GM19043 (cell line): ENCODE measurements around the gene E2F2.

Experiments used
- ATAC-seq: cut with Tn5 transposase; IDR thresholded peaks from one replicate; pipeline ENCODE4 v1.9.1; 2021; ENCODE audit warnings: low read depth; ENCODE audit not compliant: unreplicated experiment

Gene E2F2

GRCh38 chr1:23530747-23531561 is at the start of gene E2F2:
Gene E2F2, minus strand, starts transcription at chr1:23531233. Its CDS starts 440 bp downstream, at chr1:23530793.
- ATAC-seq, result peak; percentile 39

- no peak for ATAC-seq
Observed at GRCh38 chr1:23578997-23579363, 47.9 kb upstream of the E2F2 start.

GRCh38 chr1:23578311-23578996 is 47.4 kb upstream of the E2F2 start:
- ATAC-seq, result no peak

- peak; percentile 81 for ATAC-seq
Observed at GRCh38 chr1:23577056-23578004, 46.3 kb upstream of the E2F2 start.

- no peak for ATAC-seq
Observed at GRCh38 chr1:23576338-23577055, 45.5 kb upstream of the E2F2 start.

- no peak for ATAC-seq
Observed at GRCh38 chr1:23575226-23575810, 44.3 kb upstream of the E2F2 start.

GRCh38 chr1:23574265-23574754 is 43.3 kb upstream of the E2F2 start:
- no peak for ATAC-seq

GRCh38 chr1:23573574-23574182 is 42.6 kb upstream of the E2F2 start:
- ATAC-seq, result no peak

GRCh38 chr1:23571465-23571864 is 40.4 kb upstream of the E2F2 start:
- ATAC-seq, result no peak

GRCh38 chr1:23570001-23570691 is 39.1 kb upstream of the E2F2 start:
- ATAC-seq, result no peak

- ATAC-seq, result no peak
Observed at GRCh38 chr1:23568608-23569383, 37.8 kb upstream of the E2F2 start.

GRCh38 chr1:23567996-23568607 is 37.1 kb upstream of the E2F2 start:
- no peak for ATAC-seq

- no peak for ATAC-seq
Observed at GRCh38 chr1:23567629-23567995, 36.6 kb upstream of the E2F2 start.

GRCh38 chr1:23566304-23566703 is 35.3 kb upstream of the E2F2 start:
- ATAC-seq, result no peak

- no peak for ATAC-seq
Observed at GRCh38 chr1:23565776-23566175, 34.7 kb upstream of the E2F2 start.

- ATAC-seq, result no peak
Observed at GRCh38 chr1:23564529-23565122, 33.6 kb upstream of the E2F2 start.

GRCh38 chr1:23563755-23564374 is 32.8 kb upstream of the E2F2 start:
- no peak for ATAC-seq
